ENCODE results near the gene ATIC.

GRCh38 chr2:215374002-215374401 lies 62.1 kb downstream of the ATIC start:
- TF ChIP-seq, protein P1, sequence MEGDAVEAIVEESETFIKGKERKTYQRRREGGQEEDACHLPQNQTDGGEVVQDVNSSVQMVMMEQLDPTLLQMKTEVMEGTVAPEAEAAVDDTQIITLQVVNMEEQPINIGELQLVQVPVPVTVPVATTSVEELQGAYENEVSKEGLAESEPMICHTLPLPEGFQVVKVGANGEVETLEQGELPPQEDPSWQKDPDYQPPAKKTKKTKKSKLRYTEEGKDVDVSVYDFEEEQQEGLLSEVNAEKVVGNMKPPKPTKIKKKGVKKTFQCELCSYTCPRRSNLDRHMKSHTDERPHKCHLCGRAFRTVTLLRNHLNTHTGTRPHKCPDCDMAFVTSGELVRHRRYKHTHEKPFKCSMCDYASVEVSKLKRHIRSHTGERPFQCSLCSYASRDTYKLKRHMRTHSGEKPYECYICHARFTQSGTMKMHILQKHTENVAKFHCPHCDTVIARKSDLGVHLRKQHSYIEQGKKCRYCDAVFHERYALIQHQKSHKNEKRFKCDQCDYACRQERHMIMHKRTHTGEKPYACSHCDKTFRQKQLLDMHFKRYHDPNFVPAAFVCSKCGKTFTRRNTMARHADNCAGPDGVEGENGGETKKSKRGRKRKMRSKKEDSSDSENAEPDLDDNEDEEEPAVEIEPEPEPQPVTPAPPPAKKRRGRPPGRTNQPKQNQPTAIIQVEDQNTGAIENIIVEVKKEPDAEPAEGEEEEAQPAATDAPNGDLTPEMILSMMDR (conservative IDR thresholded peaks at IDR 0.05 in 1 of 2, IDR thresholded peaks at IDR 0.05 in 1 of 2; ENCODE audit: low read depth in 1 of 2, low read length in 2 of 2), result no peak
- no peak for TF ChIP-seq EZH2 (IDR thresholded peaks at IDR 0.05; ENCODE audit: low read length, missing control alignments)
